H1 (cell line): ENCODE results near the gene ARSA. TPM values are rescaled to one million over a fixed set of nuclear protein-coding genes. Genes with fewer than 3 reads are reported as not detected.
"Not testable (repeated sequence)": the region's sequence is repeated elsewhere in the genome, so short reads cannot be mapped to it uniquely, and the experiment has no call there.

Source experiments
- CTCF ChIA-PET: fragments of 300-600 bp; sonication (Branson Sonifier 250); formaldehyde crosslinking; loops from one replicate; lab custom pipeline; 2021; ENCODE audit not compliant: partially characterized antibody; lab: Charles Lee
- POLR2A ChIA-PET: fragments of 300-600 bp; sonication (Branson Sonifier 250); formaldehyde crosslinking; loops from one replicate; lab custom pipeline; 2021; ENCODE audit warnings: inconsistent platforms; ENCODE audit not compliant: partially characterized antibody; lab: Charles Lee
- DNase-seq, 2 experiments: peaks; one replicate each; pipeline versions ENCODE4 v3.0.0 to v3.0.0-alpha.2; 2010 to 2022; ENCODE audit warnings: low spot score in 2 of 2, low read depth in 1 of 2, mixed read lengths in 1 of 2
- FAIRE-seq: peaks from 2 replicates; lab custom pipeline; 2011; peaks lifted over from hg19 to GRCh38; lab: Jason Lieb, UNC
- H2AFZ ChIP-seq: 2 replicates; pipeline ENCODE4 v1.8.1; 2012; ENCODE audit warnings: low read length, inconsistent platforms
- H2AK5ac ChIP-seq: 2 replicates; pipeline ENCODE4 v1.6.1; 2013; ENCODE audit warnings: low read depth, low read length
- H2BK120ac ChIP-seq: replicated peaks from 2 replicates; pipeline ENCODE3; 2013; ENCODE audit warnings: low read depth, low read length, inconsistent platforms
- H2BK12ac ChIP-seq: 2 replicates; pipeline ENCODE4 v1.6.1; 2013; ENCODE audit warnings: low read depth, low read length
- H2BK15ac ChIP-seq: 2 replicates; pipeline ENCODE4 v1.6.1; 2013; ENCODE audit warnings: low read length
- H2BK20ac ChIP-seq: 2 replicates; pipeline ENCODE4 v1.6.1; 2013; ENCODE audit warnings: low read length
- H2BK5ac ChIP-seq: 2 replicates; pipeline ENCODE4 v1.6.1; 2013; ENCODE audit warnings: low read depth, low read length
- H3K14ac ChIP-seq: 2 replicates; pipeline ENCODE4 v1.6.1; 2013; ENCODE audit warnings: inconsistent platforms; ENCODE audit not compliant: insufficient read length
- H3K18ac ChIP-seq: 2 replicates; pipeline ENCODE4 v1.6.1; 2013; ENCODE audit warnings: low read length; ENCODE audit errors: extremely low read depth
- H3K23ac ChIP-seq: 2 replicates; pipeline ENCODE4 v1.6.1; 2013; ENCODE audit warnings: inconsistent platforms; ENCODE audit not compliant: insufficient read length
- H3K23me2 ChIP-seq: 2 replicates; pipeline ENCODE4 v1.6.1; 2013; ENCODE audit warnings: low read depth, low read length
- H3K27ac ChIP-seq: 2 replicates; pipeline ENCODE4 v1.6.1; 2011; ENCODE audit warnings: low read depth, low read length, inconsistent platforms
- H3K27me3 ChIP-seq, 4 experiments: replicated peaks in 1 of 4; 1 replicate in 1 of 4; 2 replicates in 3 of 4; pipeline versions ENCODE4 v1.6.1 to v1.8.1; 2011 to 2013; ENCODE audit warnings: low read length in 3 of 4, mild to moderate bottlenecking in 3 of 4, inconsistent platforms in 2 of 4, mixed read lengths in 2 of 4, moderate library complexity in 1 of 4; ENCODE audit not compliant: control insufficient read depth in 3 of 4, insufficient read depth in 3 of 4; ENCODE audit errors: extremely low read depth in 1 of 4
- H3K36me3 ChIP-seq, 4 experiments: 2 replicates each; pipeline versions ENCODE4 v1.6.1 to v1.8.1; 2011 to 2013; ENCODE audit warnings: mild to moderate bottlenecking in 4 of 4, low read length in 3 of 4, moderate library complexity in 2 of 4, control low read depth in 1 of 4, inconsistent platforms in 1 of 4; ENCODE audit not compliant: insufficient read depth in 4 of 4, control insufficient read depth in 2 of 4
- H3K4ac ChIP-seq: replicated peaks from 2 replicates; pipeline ENCODE3; 2013; ENCODE audit warnings: low read length, low read depth, mixed read lengths, inconsistent platforms; ENCODE audit not compliant: insufficient read length
- H3K4me1 ChIP-seq, 4 experiments: replicated peaks in 1 of 4; 1 replicate in 1 of 4; 2 replicates in 3 of 4; pipeline versions ENCODE4 v1.6.1 to v1.8.1; 2011 to 2013; ENCODE audit warnings: low read length in 3 of 4, inconsistent platforms in 2 of 4, mixed read lengths in 1 of 4; ENCODE audit not compliant: insufficient read depth in 4 of 4, control insufficient read depth in 3 of 4
- H3K4me2 ChIP-seq, 2 experiments: 2 replicates each; pipeline versions ENCODE4 v1.6.1 to v1.8.1; 2011 to 2013; ENCODE audit warnings: low read depth in 2 of 2, low read length in 2 of 2, control low read depth in 1 of 2, inconsistent platforms in 1 of 2, mild to moderate bottlenecking in 1 of 2; ENCODE audit not compliant: insufficient read depth in 1 of 2
- H3K4me3 ChIP-seq, 4 experiments: fragments of 200-600, 300-600 bp in 1 of 4; sonication (generic), shearing (Covaris generic), sonication (Bioruptor Twin) in 1 of 4; 2 replicates each; pipeline versions ENCODE4 v1.5.1 to v1.8.1; 2011 to 2016; ENCODE audit warnings: low read length in 4 of 4, low read depth in 3 of 4, control low read depth in 2 of 4, inconsistent platforms in 2 of 4, mild to moderate bottlenecking in 2 of 4, mixed read lengths in 1 of 4, moderate library complexity in 1 of 4; ENCODE audit not compliant: insufficient read depth in 2 of 4; ENCODE audit errors: extremely low read depth in 1 of 4
- H3K56ac ChIP-seq: replicated peaks from 2 replicates; pipeline ENCODE3; 2013; ENCODE audit warnings: low read depth, mild to moderate bottlenecking, mixed read lengths, low read length, inconsistent platforms; ENCODE audit not compliant: insufficient read length
- H3K79me1 ChIP-seq: 2 replicates; pipeline ENCODE4 v1.6.1; 2013; ENCODE audit warnings: low read depth, low read length, control low read depth
- H3K79me2 ChIP-seq, 2 experiments: 2 replicates each; pipeline versions ENCODE4 v1.6.1 to v1.8.1; 2012 to 2013; ENCODE audit warnings: low read length in 2 of 2, mild to moderate bottlenecking in 2 of 2, inconsistent platforms in 1 of 2; ENCODE audit not compliant: insufficient read depth in 2 of 2, control insufficient read depth in 1 of 2
- H3K9ac ChIP-seq, 4 experiments: replicated peaks in 1 of 4; 1 replicate in 1 of 4; 2 replicates in 3 of 4; pipeline versions ENCODE4 v1.6.1 to v1.8.1; 2011 to 2013; ENCODE audit warnings: low read depth in 3 of 4, low read length in 3 of 4, control low read depth in 2 of 4, mild to moderate bottlenecking in 2 of 4, moderate library complexity in 2 of 4, inconsistent platforms in 1 of 4; ENCODE audit errors: extremely low read depth in 1 of 4
- H3K9me3 ChIP-seq, 2 experiments: 2 replicates each; pipeline versions ENCODE4 v1.6.1 to v1.8.1; 2012 to 2013; ENCODE audit warnings: mild to moderate bottlenecking in 2 of 2, moderate library complexity in 2 of 2, control low read depth in 1 of 2, inconsistent platforms in 1 of 2, low read depth in 1 of 2, low read length in 1 of 2, mixed read lengths in 1 of 2; ENCODE audit not compliant: insufficient read depth in 2 of 2
- H4K20me1 ChIP-seq, 2 experiments: replicated peaks in 1 of 2; 2 replicates each; pipeline versions ENCODE3 to v1.8.1; 2011 to 2013; ENCODE audit warnings: inconsistent platforms in 2 of 2, low read length in 2 of 2, mild to moderate bottlenecking in 1 of 2; ENCODE audit not compliant: insufficient read depth in 2 of 2, control insufficient read depth in 1 of 2
- H4K5ac ChIP-seq: 2 replicates; pipeline ENCODE4 v1.6.1; 2013; ENCODE audit warnings: low read length, low read depth, mixed read lengths, inconsistent platforms; ENCODE audit not compliant: insufficient read length
- H4K8ac ChIP-seq: 2 replicates; pipeline ENCODE4 v1.8.0; 2013; ENCODE audit warnings: mild to moderate bottlenecking, moderate library complexity, low read length, inconsistent platforms; ENCODE audit not compliant: insufficient read depth; ENCODE audit errors: extremely low read depth
- H4K91ac ChIP-seq: replicated peaks from 2 replicates; pipeline ENCODE3; 2013; ENCODE audit warnings: low read length, mixed read lengths, inconsistent platforms; ENCODE audit not compliant: insufficient read length
- WGBS, 2 experiments: shearing (Covaris generic) in 1 of 2; methylation state at CpG; one replicate each; pipeline versions ENCODE4 v1.1.6 to v1.1.7; 2013 to 2015; ENCODE audit warnings: low lambda C conversion rate in 2 of 2, mixed read lengths in 2 of 2, inconsistent platforms in 1 of 2, low coverage in 1 of 2, missing lambda C conversion rate in 1 of 2; ENCODE audit not compliant: insufficient replicate concordance in 2 of 2, insufficient coverage in 1 of 2, insufficient read length in 1 of 2; ENCODE audit errors: extremely low coverage in 1 of 2, missing lambda C conversion rate in 1 of 2; 5-methylcytosine and 5-hydroxymethylcytosine counted together
- polyA plus RNA-seq, 7 experiments: library from polyadenylated mRNA; depleted of rRNA in 3 of 7; stranded (reverse) in 5 of 7; unstranded in 2 of 7; fragments of >200 nt in 5 of 7; fragments of 200-250 nt in 2 of 7; gene quantifications; 1 replicate in 5 of 7; 2 replicates in 1 of 7; 4 replicates in 1 of 7; pipeline versions ENCODE4 v1.2.1 to v1.2.3, GENCODE V29; 2011 to 2013; ENCODE audit warnings: missing spikeins in 2 of 7, mixed read lengths in 2 of 7
- total RNA-seq: library from RNA; stranded (reverse); fragmentation: NEBNext Ultra II Directional; extraction: Animal tissue kit (Norgen Biotek cat#: 25700); gene quantifications from 2 replicates; pipeline ENCODE4 v1.2.1, GENCODE V29; 2021

ARSA gene
- total and polyA plus RNA-seq, 2 of the 8 experiments (the other 6 are each of a cell fraction or from before 2014, with no cell fraction given) = 9.8 to 10.1 TPM

GRCh38 chr22:50614296-50614695 is 13.7 kb downstream of the ARSA start:
- not testable (repeated sequence) for H3K4me2 ChIP-seq
- CTCF ChIA-PET = interaction anchor here (1.2 kb wide), 1 partner anchor 49 kb away, joined by 3 read pairs; no protein-coding TSS in a partner anchor

More at GRCh38 chr22:50614296-50614695, 13.7 kb downstream of the ARSA start:
- H4K91ac ChIP-seq, H3K9me3 ChIP-seq, H2AK5ac ChIP-seq, H2AFZ ChIP-seq, H3K27ac ChIP-seq, H3K79me1 ChIP-seq, FAIRE-seq, H3K23me2 ChIP-seq, H3K9ac ChIP-seq, H2BK15ac ChIP-seq, H2BK5ac ChIP-seq, H3K4ac ChIP-seq, POLR2A ChIA-PET, H3K4me3 ChIP-seq, H3K79me2 ChIP-seq, H4K20me1 ChIP-seq, H2BK20ac ChIP-seq, H3K14ac ChIP-seq, H3K56ac ChIP-seq, H2BK120ac ChIP-seq, H3K27me3 ChIP-seq, H4K5ac ChIP-seq, DNase-seq, H2BK12ac ChIP-seq, H3K36me3 ChIP-seq, H3K23ac ChIP-seq, H3K18ac ChIP-seq, H4K8ac ChIP-seq: not testable (repeated sequence)
- H3K4me1 ChIP-seq = peaks cover 0 to 13% (median 2%) of the 10 kb centered on the region in 4 experiments; a peak in 4 of 7 replicates
- WGBS, 2 experiments = 79% methylated on average over 3 of the region's 3 CpGs; no CpG with 5 or more reads in 1 of the 2 experiments
